ENCODE measurements around the gene SCAPER.

DNA sequence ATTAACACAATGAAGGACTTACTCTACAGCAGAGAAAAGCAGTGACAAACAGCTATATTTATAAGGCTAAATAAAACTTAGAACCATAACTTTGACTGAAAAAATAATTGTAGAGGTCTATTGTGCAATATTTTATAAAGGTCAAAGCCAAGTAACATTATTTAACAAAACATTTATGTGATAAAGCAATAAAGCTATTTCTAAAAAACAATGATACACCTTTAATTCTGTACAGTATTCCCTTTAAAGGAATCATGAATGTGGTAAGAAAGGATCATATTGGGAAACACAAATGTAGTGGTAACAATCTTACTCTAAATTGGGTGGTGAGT, 332.2 kb downstream of the SCAPER start:
- TF ChIP-seq, protein P1, sequence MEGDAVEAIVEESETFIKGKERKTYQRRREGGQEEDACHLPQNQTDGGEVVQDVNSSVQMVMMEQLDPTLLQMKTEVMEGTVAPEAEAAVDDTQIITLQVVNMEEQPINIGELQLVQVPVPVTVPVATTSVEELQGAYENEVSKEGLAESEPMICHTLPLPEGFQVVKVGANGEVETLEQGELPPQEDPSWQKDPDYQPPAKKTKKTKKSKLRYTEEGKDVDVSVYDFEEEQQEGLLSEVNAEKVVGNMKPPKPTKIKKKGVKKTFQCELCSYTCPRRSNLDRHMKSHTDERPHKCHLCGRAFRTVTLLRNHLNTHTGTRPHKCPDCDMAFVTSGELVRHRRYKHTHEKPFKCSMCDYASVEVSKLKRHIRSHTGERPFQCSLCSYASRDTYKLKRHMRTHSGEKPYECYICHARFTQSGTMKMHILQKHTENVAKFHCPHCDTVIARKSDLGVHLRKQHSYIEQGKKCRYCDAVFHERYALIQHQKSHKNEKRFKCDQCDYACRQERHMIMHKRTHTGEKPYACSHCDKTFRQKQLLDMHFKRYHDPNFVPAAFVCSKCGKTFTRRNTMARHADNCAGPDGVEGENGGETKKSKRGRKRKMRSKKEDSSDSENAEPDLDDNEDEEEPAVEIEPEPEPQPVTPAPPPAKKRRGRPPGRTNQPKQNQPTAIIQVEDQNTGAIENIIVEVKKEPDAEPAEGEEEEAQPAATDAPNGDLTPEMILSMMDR (IDR thresholded peaks at IDR 0.05), result no peak
- TF ChIP-seq EP300 (IDR thresholded peaks at IDR 0.05) (no peak), POLR2A (IDR thresholded peaks at IDR 0.05) (no peak), POLR2AphosphoS5 (IDR thresholded peaks at IDR 0.05) (no peak)
